IPS-NIHi7 (cell line): ENCODE results near the gene OTUB2.
A peak's percentile ranks its signal among the peaks of the same experiment; 100 is the strongest.

Experiments
- DNase-seq: peaks from one replicate; pipeline ENCODE4 v3.0.0; 2012; ENCODE audit warnings: mixed read lengths; ENCODE audit errors: extremely low spot score

OTUB2 gene

GRCh38 chr14:94040796-94041195 lies 14.7 kb downstream of the OTUB2 start:
- DNase-seq = no peak

- no peak for DNase-seq
Observed at GRCh38 chr14:94041551-94042346, 15.6 kb downstream of the OTUB2 start.

- no peak for DNase-seq
Observed at GRCh38 chr14:94042433-94043091, 16.4 kb downstream of the OTUB2 start.

- DNase-seq = no peak
Observed at GRCh38 chr14:94043111-94043755, 17.1 kb downstream of the OTUB2 start.

- DNase-seq = no peak
Observed at GRCh38 chr14:94043756-94044475, 17.8 kb downstream of the OTUB2 start.

GRCh38 chr14:94044476-94045091 lies 18.4 kb downstream of the OTUB2 start:
- DNase-seq = no peak

GRCh38 chr14:94045101-94045500 lies 19.0 kb downstream of the OTUB2 start:
- no peak for DNase-seq

GRCh38 chr14:94045563-94046345 lies 19.6 kb downstream of the OTUB2 start:
- no peak for DNase-seq

GRCh38 chr14:94046696-94047250 lies 20.6 kb downstream of the OTUB2 start:
- DNase-seq = no peak

- DNase-seq = no peak
Observed at GRCh38 chr14:94047581-94047980, 21.4 kb downstream of the OTUB2 start.

GRCh38 chr14:94048691-94049624 lies 22.8 kb downstream of the OTUB2 start:
- DNase-seq = no peak

- no peak for DNase-seq
Observed at GRCh38 chr14:94049625-94050023, 23.5 kb downstream of the OTUB2 start.

GRCh38 chr14:94050231-94050880 lies 24.2 kb downstream of the OTUB2 start:
- DNase-seq = no peak

GRCh38 chr14:94051115-94051514 lies 25.0 kb downstream of the OTUB2 start:
- peak; percentile 52 for DNase-seq

- no peak for DNase-seq
Observed at GRCh38 chr14:94051779-94052178, 25.6 kb downstream of the OTUB2 start.

GRCh38 chr14:94052199-94052598 lies 26.1 kb downstream of the OTUB2 start:
- DNase-seq = no peak

- no peak for DNase-seq
Observed at GRCh38 chr14:94052662-94053061, 26.5 kb downstream of the OTUB2 start.

- no peak for DNase-seq
Observed at GRCh38 chr14:94054401-94054800, 28.3 kb downstream of the OTUB2 start.

- no peak for DNase-seq
Observed at GRCh38 chr14:94054936-94055335, 28.8 kb downstream of the OTUB2 start.
